H1 (cell line): ENCODE data around the gene MR1. TPM values are rescaled to one million over a fixed set of nuclear protein-coding genes. Genes with fewer than 3 reads are reported as not detected.

Experiments used
- CBX5 ChIP-seq: fragments of 300-800, 300-1000 bp; sonication (generic); IDR thresholded peaks from 2 replicates; pipeline ENCODE4 v1.7.1; 2016; ENCODE audit warnings: antibody characterized with exemption, low read length, low read depth
- CEBPB ChIP-seq: IDR thresholded peaks from 2 replicates; pipeline ENCODE4 v1.6.1; 2012; ENCODE audit warnings: low read depth, low read length
- GABPA ChIP-seq: IDR thresholded peaks from 2 replicates; pipeline ENCODE4 v1.6.1; 2011; ENCODE audit warnings: mild to moderate bottlenecking, low read length, moderate library complexity, borderline replicate concordance; ENCODE audit not compliant: insufficient read depth
- HDAC2 ChIP-seq, 2 experiments: fragments of 300-600 bp in 1 of 2; sonication (generic) in 1 of 2; IDR thresholded peaks; 2 replicates each; pipeline ENCODE4 v1.6.1; 2011 to 2012; ENCODE audit warnings: low read depth in 2 of 2, low read length in 2 of 2, mild to moderate bottlenecking in 2 of 2, moderate library complexity in 2 of 2, borderline replicate concordance in 1 of 2, inconsistent platforms in 1 of 2
- PHF8 ChIP-seq: fragments of 200-600 bp; sonication (generic); conservative IDR thresholded peaks from 2 replicates; pipeline ENCODE4 v1.7.1; 2012; ENCODE audit warnings: low read depth, mild to moderate bottlenecking, inconsistent platforms, low read length, moderate library complexity
- POLR2A ChIP-seq, 2 experiments: IDR thresholded peaks; 1 replicate in 1 of 2; 2 replicates in 1 of 2; pipeline ENCODE4 v1.6.1; 2011; ENCODE audit warnings: low read depth in 2 of 2, low read length in 2 of 2, mild to moderate bottlenecking in 2 of 2; ENCODE audit errors: control extremely low read depth in 1 of 2
- POLR2AphosphoS5 ChIP-seq: IDR thresholded peaks from 2 replicates; pipeline ENCODE4 v1.6.1; 2011; ENCODE audit warnings: low read depth, low read length
- TCF12 ChIP-seq: IDR thresholded peaks from 2 replicates; pipeline ENCODE4 v1.6.1; 2011; ENCODE audit warnings: low read depth, mild to moderate bottlenecking, low read length
- polyA plus RNA-seq, 7 experiments: library from polyadenylated mRNA; depleted of rRNA in 3 of 7; stranded (reverse) in 5 of 7; unstranded in 2 of 7; fragments of >200 nt in 5 of 7; fragments of 200-250 nt in 2 of 7; gene quantifications; 1 replicate in 5 of 7; 2 replicates in 1 of 7; 4 replicates in 1 of 7; pipeline versions ENCODE4 v1.2.1 to v1.2.3, GENCODE V29; 2011 to 2013; ENCODE audit warnings: missing spikeins in 2 of 7, mixed read lengths in 2 of 7
- total RNA-seq: library from RNA; stranded (reverse); fragmentation: NEBNext Ultra II Directional; extraction: Animal tissue kit (Norgen Biotek cat#: 25700); gene quantifications from 2 replicates; pipeline ENCODE4 v1.2.1, GENCODE V29; 2021
- TF ChIP-seq, protein P1 (sequence below), 3 experiments: IDR thresholded peaks; 1 replicate in 2 of 3; 2 replicates in 1 of 3; pipeline versions ENCODE4 v1.5.1 to v1.6.1; 2011; ENCODE audit warnings: low read length in 3 of 3, mild to moderate bottlenecking in 3 of 3, inconsistent platforms in 2 of 3, low read depth in 1 of 3, moderate library complexity in 1 of 3; ENCODE audit not compliant: insufficient read depth in 1 of 3; ENCODE audit errors: control extremely low read depth in 1 of 3
- TF ChIP-seq, protein P2 (sequence below): IDR thresholded peaks from 2 replicates; pipeline ENCODE4 v1.6.1; 2011; ENCODE audit warnings: low read depth, mild to moderate bottlenecking, low read length; ENCODE audit not compliant: insufficient read depth

Gene MR1
- total and polyA plus RNA-seq, 2 of the 8 experiments (the other 6 are each of a cell fraction or from before 2014, with no cell fraction given): 0.09 TPM; not detected in 1

- TF ChIP-seq, protein P1, sequence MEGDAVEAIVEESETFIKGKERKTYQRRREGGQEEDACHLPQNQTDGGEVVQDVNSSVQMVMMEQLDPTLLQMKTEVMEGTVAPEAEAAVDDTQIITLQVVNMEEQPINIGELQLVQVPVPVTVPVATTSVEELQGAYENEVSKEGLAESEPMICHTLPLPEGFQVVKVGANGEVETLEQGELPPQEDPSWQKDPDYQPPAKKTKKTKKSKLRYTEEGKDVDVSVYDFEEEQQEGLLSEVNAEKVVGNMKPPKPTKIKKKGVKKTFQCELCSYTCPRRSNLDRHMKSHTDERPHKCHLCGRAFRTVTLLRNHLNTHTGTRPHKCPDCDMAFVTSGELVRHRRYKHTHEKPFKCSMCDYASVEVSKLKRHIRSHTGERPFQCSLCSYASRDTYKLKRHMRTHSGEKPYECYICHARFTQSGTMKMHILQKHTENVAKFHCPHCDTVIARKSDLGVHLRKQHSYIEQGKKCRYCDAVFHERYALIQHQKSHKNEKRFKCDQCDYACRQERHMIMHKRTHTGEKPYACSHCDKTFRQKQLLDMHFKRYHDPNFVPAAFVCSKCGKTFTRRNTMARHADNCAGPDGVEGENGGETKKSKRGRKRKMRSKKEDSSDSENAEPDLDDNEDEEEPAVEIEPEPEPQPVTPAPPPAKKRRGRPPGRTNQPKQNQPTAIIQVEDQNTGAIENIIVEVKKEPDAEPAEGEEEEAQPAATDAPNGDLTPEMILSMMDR (IDR thresholded peaks at IDR 0.05; ENCODE audit: control extremely low read depth in 1 of 3, insufficient read depth in 1 of 3, low read depth in 1 of 3, low read length in 3 of 3): no peak
- TF ChIP-seq POLR2AphosphoS5: no peak
- no peak for TF ChIP-seq CBX5
- TF ChIP-seq, protein P2, sequence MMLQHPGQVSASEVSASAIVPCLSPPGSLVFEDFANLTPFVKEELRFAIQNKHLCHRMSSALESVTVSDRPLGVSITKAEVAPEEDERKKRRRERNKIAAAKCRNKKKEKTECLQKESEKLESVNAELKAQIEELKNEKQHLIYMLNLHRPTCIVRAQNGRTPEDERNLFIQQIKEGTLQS: no peak
- TF ChIP-seq TCF12: no peak
- no peak for TF ChIP-seq POLR2A (IDR thresholded peaks at IDR 0.05; ENCODE audit: control extremely low read depth in 1 of 2, low read depth in 2 of 2, low read length in 2 of 2)
- no peak for TF ChIP-seq HDAC2 (IDR thresholded peaks at IDR 0.05; ENCODE audit: borderline replicate concordance in 1 of 2, low read depth in 2 of 2, low read length in 2 of 2)
- no peak for TF ChIP-seq GABPA
- no peak for TF ChIP-seq CEBPB
- TF ChIP-seq PHF8: no peak
These were observed 10.3 kb upstream of the MR1 start (continued) for GRCh38 chr1:181023265-181024057.
